Peyer's patch (tissue), 4 donors: ENCODE data around the gene UNC93A. TPM values are rescaled to one million over a fixed set of nuclear protein-coding genes. Genes with fewer than 3 reads are reported as not detected.
"Not testable (repeated sequence)": the region's sequence is repeated elsewhere in the genome, so short reads cannot be mapped to it uniquely, and the experiment has no call there.

Experiments
- DNase-seq, 3 donors: peaks; one replicate each; pipeline ENCODE4 v3.0.0-alpha.2; 2017 to 2019
- H3K27ac ChIP-seq, 4 donors: fragments of 200-600 bp; sonication (generic); one replicate each; pipeline ENCODE4 v1.5.1; 2016 to 2019
- H3K27me3 ChIP-seq, 2 donors: fragments of 200-600 bp; sonication (generic); one replicate each; pipeline ENCODE4 v1.5.1; 2019
- H3K36me3 ChIP-seq, 3 donors: fragments of 200-600 bp; sonication (generic); one replicate each; pipeline ENCODE4 v1.5.1; 2016 to 2019
- H3K4me1 ChIP-seq, 4 donors: fragments of 200-600 bp; sonication (generic); one replicate each; pipeline ENCODE4 v1.5.1; 2016 to 2019
- H3K4me3 ChIP-seq, 4 donors: fragments of 200-600 bp; sonication (generic); 1 replicate in 3 of 4; 2 replicates in 1 of 4; pipeline ENCODE4 v1.5.1; 2016 to 2019; ENCODE audit warnings: mild to moderate bottlenecking in 1 of 4
- H3K9me3 ChIP-seq, 4 donors: fragments of 200-600 bp; sonication (generic); one replicate each; pipeline ENCODE4 v1.5.1; 2016 to 2019; ENCODE audit warnings: mild to moderate bottlenecking in 1 of 4
- CTCF ChIP-seq, 6 experiments: fragments of 450-650 bp in 4 of 6; fragments of 200-600 bp in 2 of 6; sonication (generic) in 1 of 6; IDR thresholded peaks; one replicate each; pipeline ENCODE4 v1.5.1; 2017 to 2019; ENCODE audit warnings: antibody characterized with exemption in 6 of 6, mild to moderate bottlenecking in 3 of 6, moderate library complexity in 1 of 6
- POLR2A ChIP-seq, 2 donors: fragments of 450-650 bp; IDR thresholded peaks; one replicate each; pipeline ENCODE4 v1.5.1; 2017; ENCODE audit warnings: antibody characterized with exemption in 2 of 2, mild to moderate bottlenecking in 2 of 2, moderate library complexity in 2 of 2
- total RNA-seq, 4 donors: library from RNA; depleted of rRNA; stranded (reverse); fragments of >200 nt; gene quantifications; one replicate each; pipeline ENCODE4 v1.1.0, GENCODE V29; 2016

UNC93A gene
- total RNA-seq, 4 donors from 2014 or later, result 10.2 to 17.2 (median 11.5) TPM; not detected in 1

- no peak overlapping the region for H3K27ac ChIP-seq
- H3K27me3 ChIP-seq, result no peaks in the 10 kb centered on the region
- H3K4me1 ChIP-seq, result no peaks in the 10 kb centered on the region
- peak in 1 of 3 donors; percentile 36 for DNase-seq
- H3K9me3 ChIP-seq, result no peaks in the 10 kb centered on the region
- TF ChIP-seq CTCF (IDR thresholded peaks at IDR 0.05) (no peak), POLR2A (IDR thresholded peaks at IDR 0.05) (no peak)
- no peaks in the 10 kb centered on the region for H3K36me3 ChIP-seq
- no peak overlapping the region for H3K4me3 ChIP-seq
Observed at GRCh38 chr6:167306401-167306998, 15.4 kb downstream of the UNC93A start.

GRCh38 chr6:167307342-167307955 is 16.3 kb downstream of the UNC93A start:
- no peaks in the 10 kb centered on the region for H3K36me3 ChIP-seq
- H3K27me3 ChIP-seq, result no peaks in the 10 kb centered on the region
- no peak overlapping the region for H3K4me3 ChIP-seq
- TF ChIP-seq POLR2A (IDR thresholded peaks at IDR 0.05) (no peak), CTCF (IDR thresholded peaks at IDR 0.05) (no peak)
- H3K9me3 ChIP-seq, result no peaks in the 10 kb centered on the region
- peak in 1 of 3 donors; percentile 30 for DNase-seq
- H3K27ac ChIP-seq, result no peak overlapping the region
- no peaks in the 10 kb centered on the region for H3K4me1 ChIP-seq

- DNase-seq, result no peak
- H3K27ac ChIP-seq, result no peak overlapping the region
- no peaks in the 10 kb centered on the region for H3K27me3 ChIP-seq
- H3K4me3 ChIP-seq, result no peak overlapping the region
- no peaks in the 10 kb centered on the region for H3K4me1 ChIP-seq
- no peaks in the 10 kb centered on the region for H3K9me3 ChIP-seq
- H3K36me3 ChIP-seq, result no peaks in the 10 kb centered on the region
- TF ChIP-seq CTCF (IDR thresholded peaks at IDR 0.05) (no peak), POLR2A (IDR thresholded peaks at IDR 0.05) (no peak)
Observed at GRCh38 chr6:167308207-167308606, 17.1 kb downstream of the UNC93A start.

GRCh38 chr6:167309355-167310192 is 18.5 kb downstream of the UNC93A start:
- H3K27ac ChIP-seq, H3K4me3 ChIP-seq, H3K4me1 ChIP-seq, H3K36me3 ChIP-seq, H3K27me3 ChIP-seq, H3K9me3 ChIP-seq: not testable (repeated sequence)
- DNase-seq, result peak in 1 of 3 donors; percentile 21

GRCh38 chr6:167311286-167311685 is 20.2 kb downstream of the UNC93A start:
- Histone ChIP-seq H3K9me3 (no peaks in the 10 kb centered on the region), H3K27ac (no peak overlapping the region), H3K4me1 (no peaks in the 10 kb centered on the region), H3K27me3 (no peaks in the 10 kb centered on the region), H3K36me3 (no peaks in the 10 kb centered on the region), H3K4me3 (no peak overlapping the region)
- DNase-seq, result peak in 1 of 3 donors; percentile 4
- no peak for TF ChIP-seq POLR2A (IDR thresholded peaks at IDR 0.05)
- TF ChIP-seq CTCF (IDR thresholded peaks at IDR 0.05), result no peak

- not testable (repeated sequence) for H3K27me3 ChIP-seq, H3K9me3 ChIP-seq, H3K4me1 ChIP-seq, H3K4me3 ChIP-seq, H3K27ac ChIP-seq, H3K36me3 ChIP-seq
- DNase-seq, result peak in 1 of 3 donors; percentile 19
Observed at GRCh38 chr6:167311691-167312090, 20.6 kb downstream of the UNC93A start.
